HG02870 (cell line): ENCODE results near the gene ZNF492.
"Not testable (repeated sequence)": the region's sequence is repeated elsewhere in the genome, so short reads cannot be mapped to it uniquely, and the experiment has no call there.

Source experiments
- ATAC-seq: cut with Tn5 transposase; IDR thresholded peaks from one replicate; pipeline ENCODE4 v1.9.1; 2021; ENCODE audit warnings: mild to moderate bottlenecking, moderate library complexity; ENCODE audit not compliant: unreplicated experiment

Gene ZNF492

DNA sequence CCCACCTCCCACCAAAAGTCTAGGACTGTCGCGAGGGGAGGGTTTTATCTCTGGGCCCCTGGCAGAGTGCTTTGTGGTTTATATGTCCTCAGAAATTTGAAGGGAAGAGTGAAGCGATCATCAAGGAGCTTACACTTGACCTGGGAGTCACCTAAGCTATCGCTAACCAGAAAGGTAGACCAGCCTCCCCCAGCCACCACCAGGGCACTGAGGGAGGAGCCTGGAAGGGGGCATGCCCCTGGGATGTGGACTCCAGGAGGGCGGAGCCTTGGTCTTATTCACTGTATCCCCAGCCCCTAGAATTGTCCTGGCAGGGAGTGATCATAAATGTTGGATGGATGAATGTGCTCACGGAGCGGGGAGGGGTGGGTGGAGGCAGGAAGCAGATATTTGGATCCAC is 16.9 kb upstream of the ZNF492 start:
- not testable (repeated sequence) for ATAC-seq

DNA sequence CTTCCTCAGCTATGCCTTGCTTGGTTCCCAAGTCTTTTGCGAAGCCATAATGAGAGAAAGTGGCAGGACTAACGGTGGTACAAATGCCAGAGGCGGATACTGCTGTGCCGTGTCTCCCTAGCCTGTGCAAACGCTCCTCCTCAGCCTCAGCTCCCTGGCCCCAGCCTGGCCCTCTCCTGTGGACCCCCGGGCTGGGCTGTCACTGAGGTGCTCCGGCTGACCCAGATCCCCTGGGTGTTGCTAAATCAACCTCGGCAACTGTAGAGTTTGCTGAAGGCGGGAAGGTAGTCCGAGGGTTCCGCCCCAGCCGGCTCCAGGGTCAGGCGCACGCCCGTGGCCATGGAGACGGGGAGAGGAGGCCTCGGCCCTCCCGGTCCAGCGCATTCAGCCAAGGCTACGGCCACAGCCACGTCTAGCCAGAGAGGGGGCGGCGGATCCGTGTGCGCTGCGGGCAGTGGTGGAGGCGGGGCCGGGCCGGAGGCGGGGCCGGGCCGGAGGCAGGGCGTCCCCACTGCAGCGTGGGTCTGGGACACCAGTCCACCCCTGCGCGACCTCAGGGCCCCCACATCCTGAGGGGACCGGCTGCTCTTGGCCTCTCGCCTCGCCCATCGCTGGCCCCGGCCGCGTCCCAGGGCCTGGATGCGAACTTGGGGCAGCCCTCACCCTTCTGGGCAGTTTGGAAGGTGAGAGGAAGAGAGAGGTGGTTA is 16.4 kb upstream of the ZNF492 start:
- ATAC-seq: no peak

DNA sequence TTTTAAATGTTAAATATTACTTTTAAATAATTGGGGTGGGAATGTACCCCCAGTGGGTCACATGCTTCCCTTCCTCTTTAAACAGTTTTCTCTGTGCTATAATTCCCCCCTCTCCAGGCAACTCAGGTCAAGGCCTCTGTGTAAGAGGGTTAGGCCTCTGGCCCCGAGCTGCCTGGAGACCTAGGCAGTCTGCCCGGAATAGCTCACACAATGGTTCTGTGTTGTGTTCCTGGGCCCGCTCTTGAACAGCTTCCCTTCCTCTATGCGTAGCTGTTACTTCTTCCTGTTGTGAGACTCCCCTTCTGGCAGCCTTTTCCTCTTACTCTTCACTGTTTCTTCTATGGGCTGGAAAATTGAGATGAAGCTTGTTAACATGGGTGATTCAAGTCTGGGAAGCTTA is 14.8 kb upstream of the ZNF492 start:
- no peak for ATAC-seq

DNA sequence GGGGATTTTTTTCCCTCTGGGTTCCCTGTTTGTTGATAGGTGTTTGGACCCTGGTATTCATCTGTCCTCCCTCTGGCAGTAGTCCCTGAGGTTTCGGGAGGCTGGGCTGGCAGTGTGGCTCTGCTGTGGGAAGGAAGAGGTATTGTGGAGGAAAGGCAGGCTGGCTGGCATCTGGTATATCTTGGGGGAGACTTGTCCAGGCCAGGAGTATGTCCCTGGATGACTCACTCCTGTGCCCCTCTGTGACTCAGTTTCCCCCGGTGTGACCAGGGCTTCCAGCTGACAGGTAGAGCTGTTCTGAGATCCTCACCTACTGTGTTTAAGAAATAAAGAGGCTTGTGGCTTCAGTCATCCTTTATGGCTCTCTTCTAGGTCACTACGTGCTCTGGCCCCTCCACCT is 14.2 kb upstream of the ZNF492 start:
- ATAC-seq: no peak

DNA sequence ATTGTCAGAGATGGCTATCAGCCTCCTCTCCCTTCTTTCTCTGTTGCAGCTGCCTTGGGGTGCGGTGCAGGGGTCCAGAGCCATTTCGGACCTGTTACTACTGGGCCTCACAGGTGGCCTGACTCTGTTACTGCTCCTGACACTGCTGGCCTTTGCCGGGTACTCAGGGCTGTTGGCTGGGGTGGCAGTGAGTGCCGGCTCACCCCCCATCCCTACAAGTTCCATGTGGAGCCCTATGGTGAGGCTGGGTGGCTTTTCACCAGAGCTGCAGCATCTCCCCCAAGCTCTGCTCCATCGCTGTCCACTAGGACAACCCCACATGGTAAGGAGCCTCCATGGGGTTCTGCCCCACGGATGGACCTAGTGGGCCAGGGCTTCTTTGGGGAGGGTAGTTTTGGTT is 13.7 kb upstream of the ZNF492 start:
- no peak for ATAC-seq

DNA sequence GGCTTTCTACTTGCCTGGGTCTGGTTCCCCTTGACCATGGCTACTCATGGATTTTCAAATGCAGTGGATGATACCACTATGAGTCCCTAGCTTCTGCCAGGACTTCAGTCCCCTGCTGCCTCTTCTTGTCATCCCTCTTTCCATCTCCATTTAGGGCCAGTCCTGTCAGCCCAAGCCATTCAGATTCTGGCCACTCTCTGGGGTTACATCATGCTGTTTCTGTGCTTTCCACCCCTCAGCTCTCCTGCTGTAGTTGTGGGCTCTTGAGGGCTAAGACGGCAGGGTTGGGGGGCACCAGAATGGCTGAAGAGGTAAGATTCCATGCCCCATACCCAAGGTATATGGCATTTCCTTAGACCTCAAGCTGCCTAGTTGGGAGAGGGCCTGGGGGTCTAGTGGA is 13.2 kb upstream of the ZNF492 start:
- ATAC-seq: no peak

DNA sequence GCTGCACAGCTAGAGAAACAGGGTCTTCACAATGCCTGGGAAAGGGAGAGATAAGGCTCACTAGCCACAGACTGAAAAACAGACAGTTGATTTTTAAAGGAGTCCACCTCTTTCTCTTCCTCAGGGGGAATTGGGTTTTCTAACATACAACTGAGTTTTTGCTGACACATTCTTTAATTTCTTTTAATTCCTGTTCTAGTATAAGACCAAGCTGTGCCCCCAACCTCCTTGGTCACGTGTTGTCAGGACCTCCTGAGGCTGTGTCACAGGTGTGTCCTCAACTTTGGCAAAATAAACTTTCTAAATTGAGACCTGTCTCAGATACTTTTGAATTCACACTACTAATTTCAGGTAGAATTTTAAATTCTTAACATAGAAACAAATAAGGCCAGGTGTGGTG is 12.1 kb upstream of the ZNF492 start:
- no peak for ATAC-seq

DNA sequence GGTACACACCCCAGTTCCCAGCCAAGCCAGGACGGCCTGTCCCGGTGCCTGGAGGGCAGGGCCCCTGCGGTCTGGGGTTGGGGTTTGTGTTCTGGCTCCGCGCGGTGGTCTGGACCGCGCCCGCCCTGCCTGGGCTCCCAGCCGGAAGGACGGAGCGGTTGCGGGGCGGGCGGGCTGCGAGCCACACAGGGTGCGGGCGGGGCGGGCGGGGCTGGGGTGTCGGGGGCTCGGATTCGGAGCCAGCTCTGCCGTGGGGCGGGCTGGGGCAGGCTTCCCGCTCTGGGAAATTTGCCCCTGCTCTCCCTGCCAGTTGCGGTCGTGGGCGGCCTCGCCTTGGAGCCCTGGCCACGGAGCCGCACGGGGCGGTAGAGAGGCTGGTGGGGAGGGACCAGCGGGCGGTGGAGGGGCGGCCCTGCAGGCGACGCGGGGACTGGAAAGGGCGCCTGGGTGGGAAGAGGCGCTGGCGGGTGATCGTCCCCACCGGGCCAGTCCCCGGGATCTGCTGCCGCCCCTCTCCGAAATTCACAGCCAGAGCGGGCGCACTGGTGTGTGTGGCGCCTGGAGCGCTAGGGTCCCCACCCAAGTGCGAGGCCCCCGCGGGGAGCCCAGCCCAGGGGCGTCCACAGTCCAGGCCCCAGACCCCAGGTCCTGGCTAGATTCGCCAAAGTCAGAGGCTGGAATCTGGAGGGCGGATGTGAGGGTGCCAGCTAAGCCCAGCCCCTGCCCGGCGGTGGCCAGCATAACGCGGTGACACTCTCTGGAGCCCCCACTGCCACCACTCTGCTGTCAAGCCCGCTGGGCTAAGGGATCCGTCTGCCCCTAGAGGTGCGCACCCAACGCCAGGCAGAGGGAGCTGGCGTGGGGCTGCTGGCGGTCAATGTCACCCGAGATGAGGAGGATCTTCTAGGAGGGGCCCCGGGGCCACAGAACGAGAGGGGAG is 11.0 kb upstream of the ZNF492 start:
- no peak for ATAC-seq

DNA sequence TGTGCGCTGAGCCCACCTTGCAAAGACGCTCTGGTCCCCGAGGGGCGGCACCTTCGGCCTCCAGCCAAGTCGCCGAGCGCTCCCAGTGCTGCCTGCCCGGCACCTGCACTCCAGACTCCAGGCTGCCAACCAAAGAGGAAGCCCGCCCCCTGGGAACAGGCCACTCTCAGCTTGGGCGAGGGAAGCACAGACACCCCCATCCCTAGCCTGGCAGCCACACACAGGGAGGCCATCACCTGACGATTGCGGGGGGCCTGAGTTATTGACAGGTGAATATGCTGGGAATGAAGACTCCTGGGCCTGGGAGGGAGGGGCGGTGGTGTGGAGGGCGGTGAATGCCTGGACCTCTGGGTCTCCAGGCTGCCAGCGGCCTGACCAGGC is 10.3 kb upstream of the ZNF492 start:
- ATAC-seq: no peak

DNA sequence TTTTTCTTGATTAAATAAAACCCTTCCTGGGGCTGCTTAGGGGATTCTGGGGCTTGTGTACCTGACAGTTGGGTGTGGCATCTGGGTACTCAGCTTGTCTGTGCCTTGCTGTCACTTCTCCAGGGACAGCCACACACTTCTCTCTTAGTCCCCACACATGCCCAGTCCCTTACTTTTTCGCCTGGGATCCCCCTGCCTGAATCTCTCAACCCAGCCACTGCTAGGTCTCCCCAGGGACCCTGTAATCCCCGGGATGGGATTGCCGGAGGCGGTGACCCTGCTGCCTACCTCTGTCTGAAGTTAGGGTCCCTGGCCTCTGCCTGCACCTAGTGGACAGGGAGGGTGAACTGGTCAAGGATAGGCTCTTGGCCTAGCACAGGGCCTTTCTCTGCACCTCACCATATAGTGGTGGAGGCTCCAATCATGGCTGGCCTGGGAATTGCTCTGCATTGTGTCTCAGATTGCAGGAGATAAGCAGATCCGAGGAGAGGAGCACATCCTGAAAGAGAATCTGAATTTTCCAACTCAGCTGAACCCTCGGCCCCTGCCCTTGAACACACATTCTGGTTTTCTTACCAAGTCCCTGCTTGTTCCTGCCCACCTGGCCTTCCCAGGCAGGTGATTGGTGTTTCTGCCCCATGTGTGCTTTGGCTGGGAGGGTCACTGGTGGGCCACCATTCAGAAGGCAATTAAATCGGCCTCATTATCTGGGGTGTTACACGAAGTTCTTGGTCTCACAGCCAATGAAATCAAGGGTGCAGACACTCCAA is 8.7 kb upstream of the ZNF492 start:
- ATAC-seq: no peak

DNA sequence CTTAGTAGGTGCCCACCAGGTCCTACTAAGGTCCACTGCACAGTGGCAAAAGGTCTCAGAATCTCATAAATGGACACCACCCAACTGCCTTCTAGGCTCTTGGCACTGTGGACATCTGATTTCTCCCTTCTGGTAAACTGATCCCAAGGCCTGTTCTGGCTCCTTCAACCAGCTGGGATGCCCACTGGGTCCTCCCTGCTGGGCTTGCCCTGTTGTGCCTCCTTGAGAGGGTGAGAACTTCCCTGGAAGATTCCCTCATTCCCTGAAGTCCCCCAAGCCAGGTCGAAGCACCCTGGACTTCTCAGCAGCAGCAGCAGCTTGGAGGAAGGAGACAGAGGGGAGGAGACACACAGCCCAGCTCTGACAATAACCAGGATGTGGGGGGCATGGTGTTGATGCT is 6.6 kb upstream of the ZNF492 start:
- no peak for ATAC-seq

DNA sequence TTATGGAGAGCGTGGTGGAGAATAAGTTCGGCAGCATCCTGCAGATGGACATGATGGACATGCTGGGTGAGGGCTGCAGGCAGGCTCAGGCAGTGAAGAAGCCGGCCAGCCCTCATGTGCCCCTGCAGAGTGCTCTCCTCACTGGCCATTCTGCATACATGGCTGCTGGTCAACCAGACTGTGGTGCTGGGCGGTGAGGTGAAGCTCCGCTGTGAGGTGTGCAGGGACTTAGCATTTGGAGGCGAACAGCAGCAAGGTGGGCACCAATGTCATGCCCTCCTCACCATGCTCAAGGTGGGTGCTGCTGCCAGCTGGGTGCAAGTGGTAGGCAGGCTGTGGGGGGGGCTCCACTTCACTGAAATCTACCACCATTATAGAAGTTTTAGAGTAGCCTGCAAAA is 5.7 kb upstream of the ZNF492 start:
- no peak for ATAC-seq

DNA sequence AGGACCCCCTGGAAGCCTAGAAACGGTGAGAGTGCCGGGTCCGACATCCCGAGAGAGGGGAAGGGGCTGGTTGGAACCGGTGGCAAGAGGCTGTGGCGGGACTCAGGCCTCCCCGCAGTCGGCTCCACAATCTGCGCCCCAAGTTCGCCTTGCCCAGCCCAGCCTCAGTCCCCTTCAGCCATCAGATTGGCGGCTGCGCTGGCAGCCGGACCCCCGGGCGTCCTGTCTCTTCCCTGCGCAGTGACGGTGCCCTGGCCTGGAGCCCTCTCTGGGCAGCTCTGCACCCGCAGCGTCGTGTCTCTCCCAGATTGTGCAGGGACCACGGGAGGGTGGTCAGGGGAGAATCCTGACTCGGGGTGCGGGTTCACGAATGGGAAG is 315 bp downstream of the ZNF492 start:
- ATAC-seq: no peak

DNA sequence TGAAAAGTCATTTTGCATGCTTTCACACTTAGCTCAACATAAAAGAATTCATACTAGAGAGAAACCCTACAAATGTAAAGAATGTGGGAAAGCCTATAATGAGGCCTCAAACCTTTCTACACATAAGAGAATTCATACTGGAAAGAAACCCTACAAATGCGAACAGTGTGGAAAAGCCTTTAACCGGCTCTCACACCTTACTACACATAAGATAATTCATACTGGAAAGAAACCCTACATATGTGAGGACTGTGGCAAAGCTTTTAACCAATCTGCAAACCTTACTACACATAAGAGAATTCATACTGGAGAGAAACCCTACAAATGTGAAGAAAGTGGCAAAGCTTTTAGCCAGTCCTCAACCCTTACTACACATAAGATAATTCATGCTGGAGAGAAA is 51.4 kb downstream of the ZNF492 start:
- not testable (repeated sequence) for ATAC-seq

DNA sequence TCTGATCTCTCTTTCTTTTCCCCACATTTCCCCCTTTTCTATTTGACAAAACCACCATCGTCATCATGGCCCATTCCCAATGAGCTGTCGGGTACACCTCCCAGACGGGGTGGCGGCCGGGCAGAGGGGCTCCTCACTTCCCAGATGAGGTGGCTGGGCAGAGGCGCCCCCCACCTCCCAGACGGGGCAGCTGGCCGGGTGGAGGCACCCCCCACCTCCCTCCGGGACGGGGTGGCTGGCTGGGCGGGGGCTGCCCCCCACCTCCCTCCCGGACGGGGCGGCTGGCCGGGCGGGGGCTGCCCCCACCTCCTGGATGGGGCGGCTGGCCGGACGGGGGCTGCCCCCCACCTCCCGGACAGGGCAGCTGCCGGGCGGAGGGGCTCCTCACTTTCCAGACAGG is 68.5 kb downstream of the ZNF492 start:
- not testable (repeated sequence) for ATAC-seq

DNA sequence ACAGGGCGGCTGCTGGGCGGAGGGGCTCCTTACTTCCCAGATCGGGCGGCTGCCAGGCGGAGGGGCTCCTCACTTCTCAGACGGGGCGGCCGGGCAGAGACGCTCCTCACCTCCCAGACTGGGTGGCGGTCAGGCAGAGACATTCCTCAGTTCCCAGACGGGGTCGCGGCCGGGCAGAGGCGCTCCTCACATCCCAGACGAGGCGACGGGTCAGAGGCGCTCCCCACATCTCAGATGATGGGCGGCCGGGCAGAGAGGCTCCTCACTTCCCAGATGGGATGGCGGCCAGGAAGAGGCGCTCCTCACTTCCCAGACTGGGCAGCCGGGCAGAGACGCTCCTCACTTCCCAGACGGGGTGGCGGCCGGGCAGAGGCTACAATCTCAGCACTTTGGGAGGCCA is 69.0 kb downstream of the ZNF492 start:
- not testable (repeated sequence) for ATAC-seq

DNA sequence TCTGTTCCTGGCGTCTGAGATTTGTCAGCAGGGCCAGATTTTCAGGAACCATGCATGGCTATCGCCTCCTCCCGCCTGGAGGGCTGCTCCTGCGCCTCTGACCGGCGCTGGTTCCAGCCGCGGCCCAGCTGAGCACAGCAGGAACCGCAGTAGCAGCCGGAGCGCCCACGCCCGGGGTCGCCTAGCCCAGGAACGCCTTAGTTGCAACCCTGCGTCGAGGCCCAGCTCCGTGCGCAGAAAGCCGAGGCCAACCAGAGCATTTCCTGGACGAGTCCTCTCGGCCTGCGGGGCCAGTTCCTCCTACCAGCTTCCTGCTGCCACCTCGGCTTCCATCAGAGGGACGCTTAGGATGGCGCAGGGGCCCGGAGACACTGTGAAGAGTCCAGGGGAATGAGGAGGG is 74.9 kb downstream of the ZNF492 start:
- no peak for ATAC-seq
